Dermis microvascular lymphatic vessel endothelial cell (primary cell): ENCODE data around the gene TOB2. TPM values are rescaled to one million over a fixed set of nuclear protein-coding genes. Genes with fewer than 3 reads are reported as not detected.
"Not testable (repeated sequence)": the region's sequence is repeated elsewhere in the genome, so short reads cannot be mapped to it uniquely, and the experiment has no call there.

Experiments
- DNase-seq, 2 donors: peaks; one replicate each; pipeline versions ENCODE4 v3.0.0 to v3.0.0-alpha.2; 2010; ENCODE audit warnings: low read depth in 2 of 2
- total RNA-seq: library from RNA; depleted of rRNA; stranded (reverse); fragments of >200 nt; gene quantifications from 2 replicates; pipeline ENCODE4 v1.2.1, GENCODE V29; 2014

The TOB2 gene
- total RNA-seq, 1 donor from 2014 or later, result 11.3 TPM

- DNase-seq, result no peak
Measured at GRCh38 chr22:41429951-41430332, 16.7 kb downstream of the TOB2 start.

- no peak for DNase-seq
Measured at GRCh38 chr22:41429232-41429950, 17.2 kb downstream of the TOB2 start.

GRCh38 chr22:41425660-41426365 lies 20.8 kb downstream of the TOB2 start:
- no peak for DNase-seq

- DNase-seq, result no peak
Measured at GRCh38 chr22:41418717-41419116, 27.9 kb downstream of the TOB2 start.

GRCh38 chr22:41417622-41418390 lies 28.8 kb downstream of the TOB2 start:
- DNase-seq, result peak; percentile 40 to 48

- no peak for DNase-seq
Measured at GRCh38 chr22:41415554-41415953, 31.0 kb downstream of the TOB2 start.

- no peak for DNase-seq
Measured at GRCh38 chr22:41411021-41411851, 35.4 kb downstream of the TOB2 start.

- DNase-seq, result no peak
Measured at GRCh38 chr22:41410311-41410751, 36.3 kb downstream of the TOB2 start.

- DNase-seq, result no peak
Measured at GRCh38 chr22:41408665-41409064, 37.9 kb downstream of the TOB2 start.

- no peak for DNase-seq
Measured at GRCh38 chr22:41407433-41407832, 39.2 kb downstream of the TOB2 start.

- no peak for DNase-seq
Measured at GRCh38 chr22:41406410-41406809, 40.2 kb downstream of the TOB2 start.

GRCh38 chr22:41405588-41405987 lies 41.0 kb downstream of the TOB2 start:
- no peak for DNase-seq

GRCh38 chr22:41403532-41404318 lies 42.9 kb downstream of the TOB2 start:
- peak; percentile 69 to 83 for DNase-seq

GRCh38 chr22:41402851-41403250 lies 43.8 kb downstream of the TOB2 start:
- not testable (repeated sequence) for DNase-seq

- DNase-seq, result peak in 1 of 2 donors; percentile 43
Measured at GRCh38 chr22:41401781-41402648, 44.6 kb downstream of the TOB2 start.

GRCh38 chr22:41398921-41399320 lies 47.7 kb downstream of the TOB2 start:
- DNase-seq, result no peak

- no peak for DNase-seq
Measured at GRCh38 chr22:41397143-41397811, 49.3 kb downstream of the TOB2 start.

- no peak for DNase-seq
Measured at GRCh38 chr22:41395531-41396240, 50.9 kb downstream of the TOB2 start.
